SU-DHL-6 (cell line): ENCODE measurements around the gene KAT6B.

ENCODE experiments used
- CTCF ChIP-seq: fragments of 200-600 bp; sonication (generic); IDR thresholded peaks from one replicate; pipeline ENCODE4 v1.5.1; 2017; ENCODE audit warnings: antibody characterized with exemption, mild to moderate bottlenecking, low read length, moderate library complexity; ENCODE audit not compliant: insufficient read depth, poor library complexity, severe bottlenecking
- EZH2phosphoT487 ChIP-seq: fragments of 200-600 bp; sonication (generic), shearing (Covaris generic); conservative IDR thresholded peaks from 2 replicates; pipeline ENCODE4 v1.6.1; 2018; ENCODE audit warnings: mild to moderate bottlenecking, antibody characterized with exemption, low read length, moderate library complexity, mixed read lengths

- TF ChIP-seq CTCF, result no peak
- no peak for TF ChIP-seq EZH2phosphoT487
Measured at GRCh38 chr10:75058161-75058560, 231.8 kb downstream of the KAT6B start.
